RKO (cell line): ENCODE results near the gene PLGRKT.
"Not testable (repeated sequence)": the region's sequence is repeated elsewhere in the genome, so short reads cannot be mapped to it uniquely, and the experiment has no call there.

ENCODE experiments used
- DNase-seq: peaks from one replicate; pipeline ENCODE4 v3.0.0-alpha.2; 2016; ENCODE audit warnings: low spot score

PLGRKT gene

GRCh38 chr9:5450359-5451091 lies 12.8 kb upstream of the PLGRKT start, which contains the start of gene CD274:
CD274 (plus strand) TSS chr9:5450542; CDS start chr9:5456114, 5,572 bp downstream.
- peak; percentile 97 for DNase-seq

GRCh38 chr9:5449521-5450358 lies 12.0 kb upstream of the PLGRKT start:
- peak; percentile 97 for DNase-seq

GRCh38 chr9:5448461-5449435 lies 11.0 kb upstream of the PLGRKT start:
- DNase-seq: peak; percentile 73

GRCh38 chr9:5448016-5448415 lies 10.3 kb upstream of the PLGRKT start:
- DNase-seq: peak; percentile 79

- DNase-seq: peak; percentile 45
These were observed 9.6 kb upstream of the PLGRKT start for GRCh38 chr9:5447337-5447736.

- DNase-seq: peak; percentile 94
These were observed 8.9 kb upstream of the PLGRKT start for GRCh38 chr9:5446451-5447236.

- DNase-seq: no peak
These were observed 8.2 kb upstream of the PLGRKT start for GRCh38 chr9:5445886-5446285.

- not testable (repeated sequence) for DNase-seq
These were observed 7.4 kb upstream of the PLGRKT start for GRCh38 chr9:5445096-5445495.

GRCh38 chr9:5443850-5444249 lies 6.1 kb upstream of the PLGRKT start:
- no peak for DNase-seq

- DNase-seq: peak; percentile 90
These were observed 4.8 kb upstream of the PLGRKT start for GRCh38 chr9:5442400-5443011.

- DNase-seq: peak; percentile 89
These were observed 3.3 kb upstream of the PLGRKT start for GRCh38 chr9:5441043-5441442.

- peak; percentile 9 for DNase-seq
These were observed 2.7 kb upstream of the PLGRKT start for GRCh38 chr9:5440426-5440825.

GRCh38 chr9:5438301-5439162 lies 807 bp upstream of the PLGRKT start:
- peak; percentile 86 for DNase-seq

- DNase-seq: no peak
These were observed 1.3 kb downstream of the PLGRKT start for GRCh38 chr9:5436441-5436840.

GRCh38 chr9:5435912-5436311 lies 1.8 kb downstream of the PLGRKT start:
- DNase-seq: peak; percentile 54

- not testable (repeated sequence) for DNase-seq
These were observed 3.6 kb downstream of the PLGRKT start for GRCh38 chr9:5433841-5434810.

GRCh38 chr9:5433328-5433727 lies 4.4 kb downstream of the PLGRKT start:
- DNase-seq: not testable (repeated sequence)

GRCh38 chr9:5432890-5433289 lies 4.8 kb downstream of the PLGRKT start:
- not testable (repeated sequence) for DNase-seq
